Prostate gland (tissue), 2 donors: ENCODE results near the gene SEMA3F.

Source experiments
- CTCF ChIP-seq, 4 experiments: fragments of 200-600 bp in 2 of 4; fragments of 450-650 bp in 2 of 4; sonication (generic) in 2 of 4; IDR thresholded peaks; 1 replicate in 3 of 4; 2 replicates in 1 of 4; pipeline ENCODE4 v1.5.1; 2016 to 2019; ENCODE audit warnings: antibody characterized with exemption in 4 of 4, mild to moderate bottlenecking in 2 of 4, moderate library complexity in 2 of 4
- POLR2A ChIP-seq: fragments of 450-650 bp; IDR thresholded peaks from one replicate; pipeline ENCODE4 v1.6.1; 2016; ENCODE audit warnings: antibody characterized with exemption, mild to moderate bottlenecking
- POLR2AphosphoS5 ChIP-seq: sonication (generic); formaldehyde crosslinking; IDR thresholded peaks from one replicate; pipeline ENCODE4 v1.6.1; 2017; ENCODE audit warnings: antibody characterized with exemption

- no peak for TF ChIP-seq CTCF (IDR thresholded peaks at IDR 0.05)
- TF ChIP-seq POLR2A = peak; percentile 31
- peak; percentile 80 for TF ChIP-seq POLR2AphosphoS5
Observed at GRCh38 chr3:50238549-50239026, 83.5 kb downstream of the SEMA3F start.
